GM12878 (cell line): ENCODE data around the gene VGLL3. TPM values are rescaled to one million over a fixed set of nuclear protein-coding genes. Genes with fewer than 3 reads are reported as not detected.

Experiments used
- ATAC-seq: fragments of 200-7000 bp; cut with Tn5 transposase; 3 replicates; pipeline ENCODE4 v1.9.1; 2020; ENCODE audit warnings: mild to moderate bottlenecking, moderate library complexity
- BruUV-seq: library from RNA; stranded (reverse); fragments of 400-500 nt; replicated peaks from 2 replicates; lab custom pipeline; 2021; lab: Mats Ljungman, UMichigan
- CTCF ChIA-PET: fragments of 300-600 bp; sonication (Branson Sonifier 250); formaldehyde crosslinking; extraction: SDS; loops from one replicate; lab custom pipeline; 2021; ENCODE audit warnings: inconsistent platforms; lab: Yijun Ruan, JAX
- POLR2A ChIA-PET: fragments of 350-600 bp; formaldehyde crosslinking; extraction: SDS; loops from one replicate; lab custom pipeline; 2021; ENCODE audit warnings: inconsistent platforms; lab: Charles Lee
- RAD21 ChIA-PET: fragments of 300-600 bp; sonication (Branson Sonifier 250); formaldehyde crosslinking; loops from one replicate; lab custom pipeline; 2023; ENCODE audit warnings: antibody characterized with exemption; ENCODE audit not compliant: unreplicated experiment; lab: Charles Lee
- SMC1A ChIA-PET: fragments of 300-600 bp; sonication (Branson Sonifier 250); formaldehyde crosslinking; loops from one replicate; lab custom pipeline; 2023; ENCODE audit not compliant: unreplicated experiment, uncharacterized antibody; lab: Charles Lee
- DNase-seq: peaks from one replicate; pipeline ENCODE4 v3.0.0-alpha.2; 2011; ENCODE audit warnings: low read depth, low spot score
- FAIRE-seq: peaks from 3 replicates; lab custom pipeline; 2011; peaks lifted over from hg19 to GRCh38; lab: Jason Lieb, UNC
- H2AFZ ChIP-seq: 2 replicates; pipeline ENCODE4 v1.6.0; 2011; ENCODE audit warnings: low read depth, low read length, control low read depth; ENCODE audit not compliant: control insufficient read depth
- H3K27ac ChIP-seq: 2 replicates; pipeline ENCODE4 v1.5.1; 2011; ENCODE audit warnings: control low read depth; ENCODE audit not compliant: control insufficient read depth, insufficient read depth
- H3K27me3 ChIP-seq, 2 experiments: replicated peaks in 1 of 2; 2 replicates each; pipeline versions ENCODE4 v1.6.0 to v1.6.1; 2011; ENCODE audit warnings: low read length in 1 of 2; ENCODE audit not compliant: control insufficient read depth in 2 of 2, insufficient read depth in 2 of 2
- H3K36me3 ChIP-seq, 2 experiments: 2 replicates each; pipeline ENCODE4 v1.5.1; 2011; ENCODE audit warnings: low read length in 1 of 2; ENCODE audit not compliant: control insufficient read depth in 2 of 2, insufficient read depth in 2 of 2
- H3K4me1 ChIP-seq: 2 replicates; pipeline ENCODE4 v1.6.1; 2011; ENCODE audit warnings: mild to moderate bottlenecking, low read length, moderate library complexity, mixed read lengths; ENCODE audit not compliant: control insufficient read depth, insufficient read depth
- H3K4me2 ChIP-seq: 2 replicates; pipeline ENCODE4 v1.6.0; 2011; ENCODE audit warnings: control low read depth; ENCODE audit not compliant: control insufficient read depth, insufficient read depth
- H3K4me3 ChIP-seq: fragments of 200-600 bp; sonication (generic); 2 replicates; pipeline ENCODE4 v1.5.1; 2016
- H3K79me2 ChIP-seq: 2 replicates; pipeline ENCODE4 v1.6.0; 2011; ENCODE audit warnings: low read length; ENCODE audit not compliant: control insufficient read depth, insufficient read depth
- H3K9ac ChIP-seq: 2 replicates; pipeline ENCODE4 v1.8.0; 2011; ENCODE audit warnings: low read length, control low read depth, mixed read lengths; ENCODE audit not compliant: control insufficient read depth, insufficient read depth
- H3K9me3 ChIP-seq: replicated peaks from 3 replicates; pipeline ENCODE4 v1.5.1; 2011; ENCODE audit warnings: mild to moderate bottlenecking, low read length; ENCODE audit not compliant: control insufficient read depth, insufficient read depth
- H4K20me1 ChIP-seq: 2 replicates; pipeline ENCODE4 v1.6.0; 2011; ENCODE audit not compliant: control insufficient read depth, insufficient read depth
- E4F1 ChIP-seq: fragments of 450-650 bp; IDR thresholded peaks from 2 replicates; pipeline ENCODE4 v1.6.1; 2018; ENCODE audit warnings: borderline replicate concordance, mild to moderate bottlenecking; ENCODE audit not compliant: partially characterized antibody
- HDAC2 ChIP-seq: fragments of 200-600 bp; sonication (generic); IDR thresholded peaks from 2 replicates; pipeline ENCODE4 v1.6.1; 2017
- IKZF2 ChIP-seq, 2 experiments: fragments of 450-650 bp; IDR thresholded peaks; 2 replicates each; pipeline ENCODE4 v1.6.1; 2017; ENCODE audit warnings: mild to moderate bottlenecking in 2 of 2, moderate library complexity in 2 of 2
- POLR2A ChIP-seq: IDR thresholded peaks from 2 replicates; pipeline ENCODE4 v1.6.1; 2011; ENCODE audit warnings: low read depth, mild to moderate bottlenecking, low read length
- RAD51 ChIP-seq: fragments of 450-650 bp; IDR thresholded peaks from 2 replicates; pipeline ENCODE4 v1.6.1; 2016; ENCODE audit warnings: moderate library complexity, mild to moderate bottlenecking, inconsistent platforms
- WGBS: methylation state at CpG from one replicate; pipeline ENCODE4 v1.1.6; 2016; ENCODE audit warnings: low lambda C conversion rate; ENCODE audit not compliant: insufficient replicate concordance, insufficient coverage; ENCODE audit errors: missing lambda C conversion rate; 5-methylcytosine and 5-hydroxymethylcytosine counted together
- in situ Hi-C: fragments of 300-500 bp; cut with MboI; formaldehyde crosslinking; loops from 9 replicates; pipeline ENCODE4 v1.14.3; 2018; ENCODE audit warnings: mixed read lengths
- intact Hi-C: fragments of 100-400 bp; cut with micrococcal nuclease; formaldehyde crosslinking; loops from one replicate; pipeline ENCODE4 v1.14.2; 2022; ENCODE audit not compliant: unreplicated experiment
- polyA plus RNA-seq, 11 experiments: library from polyadenylated mRNA; depleted of rRNA in 4 of 11; unstranded in 6 of 11; stranded (reverse) in 5 of 11; fragments of >200 nt; fragmentation: Nextera tagmentation in 4 of 11; fragmentation: Illumina TruSeq in 1 of 11; extraction: Ambion mirVana in 4 of 11; extraction: Trizol in 1 of 11; gene quantifications; 1 replicate in 1 of 11; 2 replicates in 10 of 11; pipeline versions ENCODE4 v1.2.1 to v1.2.3, GENCODE V29; 2011 to 2016; ENCODE audit warnings: inconsistent platforms in 2 of 11, missing spikeins in 2 of 11, low read depth in 1 of 11
- total RNA-seq, 4 experiments: library from RNA; depleted of rRNA in 3 of 4; stranded (reverse); fragments of >200 nt in 3 of 4; fragmentation: Illumina TruSeq in 1 of 4; extraction: Trizol in 1 of 4; gene quantifications; 2 replicates each; pipeline versions ENCODE4 v1.2.1 to v1.2.3, GENCODE V29; 2013 to 2021

The VGLL3 gene
- total and polyA plus RNA-seq, 10 of the 15 experiments (the other 5 are each of a cell fraction or from before 2014, with no cell fraction given): 0.05 TPM; not detected in 9

DNA sequence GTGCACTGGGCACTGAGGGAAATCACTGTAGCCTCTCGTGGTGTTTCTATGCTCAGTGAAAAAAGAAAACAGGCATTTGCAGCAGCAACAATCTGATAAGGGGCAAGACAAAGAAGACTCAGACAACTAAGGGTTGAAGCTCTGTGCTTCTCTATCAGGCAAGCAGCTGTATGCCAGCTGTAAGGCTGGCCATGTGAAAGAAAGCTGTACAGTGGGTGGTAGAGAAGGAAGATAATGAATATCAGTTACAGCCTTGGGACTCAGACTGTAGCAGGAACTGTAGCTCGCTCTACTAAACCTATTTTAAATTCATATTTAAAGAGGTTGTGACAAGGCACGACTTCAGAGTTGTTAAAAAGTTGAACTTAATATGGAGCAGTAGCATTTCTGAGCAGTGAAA lies 76.3 kb downstream of the VGLL3 start:
- RAD21 ChIA-PET: no interaction called here

More for the DNA sequence above, 76.3 kb downstream of the VGLL3 start:
- TF ChIP-seq IKZF2 (IDR thresholded peaks at IDR 0.05) (no peak), RAD51 (no peak), HDAC2 (no peak), E4F1 (no peak), POLR2A (no peak)
- Histone ChIP-seq H3K36me3 (no peaks in the 10 kb centered on the region), H3K79me2 (no peaks in the 10 kb centered on the region), H3K4me1 (no peaks in the 10 kb centered on the region), H2AFZ (no peak overlapping the region), H3K27ac (no peak overlapping the region), H3K9ac (no peak overlapping the region), H4K20me1 (no peaks in the 10 kb centered on the region), H3K9me3 (no peaks in the 10 kb centered on the region), H3K4me3 (no peak overlapping the region), H3K27me3 (no peaks in the 10 kb centered on the region), H3K4me2 (no peak overlapping the region)
- intact Hi-C loops (no loop called here), in situ Hi-C loops (no loop called here)
- WGBS: 0% methylated on average over 3 of the region's 3 CpGs
- DNase-seq (no peak), FAIRE-seq (no peak), ATAC-seq (no peak)
- no TSS peak for BruUV-seq
- ChIA-PET POLR2A (no interaction called here), CTCF (interaction anchor here (0.6 kb wide), 1 partner anchor 58 kb away, joined by 3 read pairs; no protein-coding TSS in a partner anchor), SMC1A (no interaction called here)
